Activated CD4-positive, alpha-beta T cell treated with anti-CD3 and anti-CD28 coated beads for 1 hour (primary cell): ENCODE measurements around the gene SASH1.

Experiments used
- DNase-seq: peaks from one replicate; pipeline ENCODE4 v3.0.0-alpha.2; 2020

SASH1 gene

GRCh38 chr6:148528292-148528691 is 185.7 kb downstream of the SASH1 start:
- no peak for DNase-seq

- DNase-seq = no peak
Measured at GRCh38 chr6:148529010-148529409, 186.4 kb downstream of the SASH1 start.

GRCh38 chr6:148530394-148530953 is 187.8 kb downstream of the SASH1 start:
- DNase-seq = no peak

- DNase-seq = no peak
Measured at GRCh38 chr6:148530976-148531375, 188.3 kb downstream of the SASH1 start.

- DNase-seq = no peak
Measured at GRCh38 chr6:148532698-148533097, 190.1 kb downstream of the SASH1 start.

GRCh38 chr6:148533309-148534107 is 190.9 kb downstream of the SASH1 start:
- no peak for DNase-seq

- no peak for DNase-seq
Measured at GRCh38 chr6:148534871-148535270, 192.2 kb downstream of the SASH1 start.

GRCh38 chr6:148535381-148535780 is 192.7 kb downstream of the SASH1 start:
- no peak for DNase-seq

- DNase-seq = no peak
Measured at GRCh38 chr6:148535976-148536375, 193.3 kb downstream of the SASH1 start.

GRCh38 chr6:148538261-148539190 is 195.9 kb downstream of the SASH1 start:
- no peak for DNase-seq

- DNase-seq = no peak
Measured at GRCh38 chr6:148543540-148543939, 200.9 kb downstream of the SASH1 start.

- DNase-seq = no peak
Measured at GRCh38 chr6:148544421-148544820, 201.8 kb downstream of the SASH1 start.

GRCh38 chr6:148545901-148546300 is 203.3 kb downstream of the SASH1 start:
- DNase-seq = no peak

GRCh38 chr6:148547110-148547509 is 204.5 kb downstream of the SASH1 start:
- no peak for DNase-seq

- DNase-seq = no peak
Measured at GRCh38 chr6:148548065-148548748, 205.6 kb downstream of the SASH1 start.

- no peak for DNase-seq
Measured at GRCh38 chr6:148548749-148549140, 206.1 kb downstream of the SASH1 start.

GRCh38 chr6:148550569-148550968 is 207.9 kb downstream of the SASH1 start:
- DNase-seq = no peak

GRCh38 chr6:148551226-148551625 is 208.6 kb downstream of the SASH1 start:
- DNase-seq = no peak

GRCh38 chr6:148556410-148556809 is 213.8 kb downstream of the SASH1 start:
- DNase-seq = no peak

- DNase-seq = no peak
Measured at GRCh38 chr6:148557796-148558321, 215.2 kb downstream of the SASH1 start.

- DNase-seq = peak; percentile 41
Measured at GRCh38 chr6:148559848-148560433, 217.3 kb downstream of the SASH1 start.

GRCh38 chr6:148561629-148562028 is 219.0 kb downstream of the SASH1 start:
- no peak for DNase-seq
